Measurements from ENCODE around the gene UCHL3. TPM values are rescaled to one million over a fixed set of nuclear protein-coding genes. Genes with fewer than 3 reads are reported as not detected.

Gene UCHL3
- total and polyA plus RNA-seq, 9 of the 15 experiments (the other 6 are each of a cell fraction or from before 2014, with no cell fraction given), result 42.2 to 112 (median 85.4) TPM

DNA sequence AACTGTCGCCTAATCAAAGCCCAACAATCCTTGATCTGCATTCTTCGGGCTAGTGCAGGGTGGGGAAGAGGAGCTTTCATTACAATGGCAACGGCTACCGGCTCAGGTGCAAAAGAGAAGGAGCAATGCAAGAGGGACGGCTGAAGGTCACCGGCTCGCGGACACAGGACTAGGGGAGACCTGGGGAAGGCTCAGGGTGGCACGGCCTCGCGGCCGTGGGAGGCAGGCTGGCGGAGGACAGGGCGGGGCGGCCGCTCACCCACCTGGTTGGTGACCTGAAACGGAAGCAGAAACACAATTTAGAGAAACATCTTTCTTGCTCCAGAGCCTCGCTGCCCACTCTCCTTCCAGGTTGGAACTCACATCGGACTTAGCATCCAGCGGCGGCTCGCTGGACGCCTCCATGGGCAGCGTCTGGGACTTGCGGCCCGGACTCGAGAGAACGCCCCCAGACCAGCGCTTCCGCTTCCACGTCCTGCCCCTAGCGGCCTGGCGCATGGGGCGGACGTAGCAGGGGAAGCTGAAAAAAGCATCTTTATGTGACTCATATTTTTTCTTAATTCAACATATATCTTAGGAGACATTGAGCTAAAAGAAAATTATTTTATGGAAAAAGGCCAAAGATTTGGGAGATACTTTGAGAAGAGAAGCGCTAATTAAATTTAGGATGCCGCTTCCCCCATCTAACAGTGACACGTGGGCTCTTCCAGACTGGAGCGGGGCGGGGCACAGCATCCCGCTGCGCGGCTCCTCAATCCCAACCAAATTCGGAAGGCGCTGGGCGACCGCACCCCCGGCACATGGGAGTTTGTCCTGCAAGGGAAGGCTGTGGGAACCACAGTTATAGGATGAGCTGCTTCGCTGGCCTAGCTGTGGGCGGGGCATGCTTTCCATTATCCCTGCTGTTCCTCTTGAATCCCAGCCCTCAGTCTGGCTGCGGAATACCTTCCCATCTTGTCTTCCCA, 11.9 kb upstream of the UCHL3 start, which contains the start of gene COMMD6 (continued):
- TF ChIP-seq, protein P1, sequence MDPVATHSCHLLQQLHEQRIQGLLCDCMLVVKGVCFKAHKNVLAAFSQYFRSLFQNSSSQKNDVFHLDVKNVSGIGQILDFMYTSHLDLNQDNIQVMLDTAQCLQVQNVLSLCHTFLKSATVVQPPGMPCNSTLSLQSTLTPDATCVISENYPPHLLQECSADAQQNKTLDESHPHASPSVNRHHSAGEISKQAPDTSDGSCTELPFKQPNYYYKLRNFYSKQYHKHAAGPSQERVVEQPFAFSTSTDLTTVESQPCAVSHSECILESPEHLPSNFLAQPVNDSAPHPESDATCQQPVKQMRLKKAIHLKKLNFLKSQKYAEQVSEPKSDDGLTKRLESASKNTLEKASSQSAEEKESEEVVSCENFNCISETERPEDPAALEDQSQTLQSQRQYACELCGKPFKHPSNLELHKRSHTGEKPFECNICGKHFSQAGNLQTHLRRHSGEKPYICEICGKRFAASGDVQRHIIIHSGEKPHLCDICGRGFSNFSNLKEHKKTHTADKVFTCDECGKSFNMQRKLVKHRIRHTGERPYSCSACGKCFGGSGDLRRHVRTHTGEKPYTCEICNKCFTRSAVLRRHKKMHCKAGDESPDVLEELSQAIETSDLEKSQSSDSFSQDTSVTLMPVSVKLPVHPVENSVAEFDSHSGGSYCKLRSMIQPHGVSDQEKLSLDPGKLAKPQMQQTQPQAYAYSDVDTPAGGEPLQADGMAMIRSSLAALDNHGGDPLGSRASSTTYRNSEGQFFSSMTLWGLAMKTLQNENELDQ (CRISPR knock-in tag; IDR thresholded peaks at IDR 0.05; ENCODE audit: borderline replicate concordance), result no peak
- TF ChIP-seq, protein P2, sequence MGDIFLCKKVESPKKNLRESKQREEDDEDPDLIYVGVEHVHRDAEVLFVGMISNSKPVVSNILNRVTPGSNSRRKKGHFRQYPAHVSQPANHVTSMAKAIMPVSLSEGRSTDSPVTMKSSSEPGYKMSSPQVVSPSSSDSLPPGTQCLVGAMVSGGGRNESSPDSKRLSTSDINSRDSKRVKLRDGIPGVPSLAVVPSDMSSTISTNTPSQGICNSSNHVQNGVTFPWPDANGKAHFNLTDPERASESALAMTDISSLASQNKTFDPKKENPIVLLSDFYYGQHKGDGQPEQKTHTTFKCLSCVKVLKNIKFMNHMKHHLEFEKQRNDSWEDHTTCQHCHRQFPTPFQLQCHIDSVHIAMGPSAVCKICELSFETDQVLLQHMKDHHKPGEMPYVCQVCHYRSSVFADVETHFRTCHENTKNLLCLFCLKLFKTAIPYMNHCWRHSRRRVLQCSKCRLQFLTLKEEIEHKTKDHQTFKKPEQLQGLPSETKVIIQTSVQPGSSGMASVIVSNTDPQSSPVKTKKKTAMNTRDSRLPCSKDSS (IDR thresholded peaks at IDR 0.05; ENCODE audit: low read depth, partially characterized antibody), result no peak
- TF ChIP-seq FOXP1 (CRISPR knock-in tag; IDR thresholded peaks at IDR 0.05) (no peak), ZNF134 (CRISPR knock-in tag; conservative IDR thresholded peaks at IDR 0.05) (no peak), KAT7 (CRISPR knock-in tag; IDR thresholded peaks at IDR 0.05; ENCODE audit: borderline replicate concordance) (0 out of 2 replicates have a peak, but pooled peaks have one; percentile 40), PTRF (tag; IDR thresholded peaks at IDR 0.05) (no peak), NR1H2 (CRISPR knock-in tag; IDR thresholded peaks at IDR 0.05) (no peak), SUPT5H (IDR thresholded peaks at IDR 0.05) (peak; percentile 73), BACH1 (tag; IDR thresholded peaks at IDR 0.05) (no peak), HNRNPH1 (optimal IDR thresholded peaks at IDR 0.05; ENCODE audit: low read depth, low read length) (no peak), SIRT6 (IDR thresholded peaks at IDR 0.05; ENCODE audit: low read depth, low read length) (no peak), TFAM (CRISPR knock-in tag; conservative IDR thresholded peaks at IDR 0.05) (no peak), BRCA1 (IDR thresholded peaks at IDR 0.05) (no peak), BRCA1 (CRISPR knock-in tag; IDR thresholded peaks at IDR 0.05) (no peak), CC2D1A (IDR thresholded peaks at IDR 0.05) (no peak), ZNF124 (CRISPR knock-in tag; IDR thresholded peaks at IDR 0.05) (no peak), ZNF75A (CRISPR knock-in tag; IDR thresholded peaks at IDR 0.05) (no peak), FIP1L1 (IDR thresholded peaks at IDR 0.05; ENCODE audit: low read depth, low read length, poor library complexity, severe bottlenecking) (no peak), SMAD2 (IDR thresholded peaks at IDR 0.05; ENCODE audit: low read depth, low read length) (no peak), RFX5 (IDR thresholded peaks at IDR 0.05; ENCODE audit: low read depth, low read length) (no peak)
- TF ChIP-seq, protein P3, sequence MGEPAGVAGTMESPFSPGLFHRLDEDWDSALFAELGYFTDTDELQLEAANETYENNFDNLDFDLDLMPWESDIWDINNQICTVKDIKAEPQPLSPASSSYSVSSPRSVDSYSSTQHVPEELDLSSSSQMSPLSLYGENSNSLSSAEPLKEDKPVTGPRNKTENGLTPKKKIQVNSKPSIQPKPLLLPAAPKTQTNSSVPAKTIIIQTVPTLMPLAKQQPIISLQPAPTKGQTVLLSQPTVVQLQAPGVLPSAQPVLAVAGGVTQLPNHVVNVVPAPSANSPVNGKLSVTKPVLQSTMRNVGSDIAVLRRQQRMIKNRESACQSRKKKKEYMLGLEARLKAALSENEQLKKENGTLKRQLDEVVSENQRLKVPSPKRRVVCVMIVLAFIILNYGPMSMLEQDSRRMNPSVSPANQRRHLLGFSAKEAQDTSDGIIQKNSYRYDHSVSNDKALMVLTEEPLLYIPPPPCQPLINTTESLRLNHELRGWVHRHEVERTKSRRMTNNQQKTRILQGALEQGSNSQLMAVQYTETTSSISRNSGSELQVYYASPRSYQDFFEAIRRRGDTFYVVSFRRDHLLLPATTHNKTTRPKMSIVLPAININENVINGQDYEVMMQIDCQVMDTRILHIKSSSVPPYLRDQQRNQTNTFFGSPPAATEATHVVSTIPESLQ (CRISPR knock-in tag; IDR thresholded peaks at IDR 0.05), result no peak
- TF ChIP-seq, protein P4, sequence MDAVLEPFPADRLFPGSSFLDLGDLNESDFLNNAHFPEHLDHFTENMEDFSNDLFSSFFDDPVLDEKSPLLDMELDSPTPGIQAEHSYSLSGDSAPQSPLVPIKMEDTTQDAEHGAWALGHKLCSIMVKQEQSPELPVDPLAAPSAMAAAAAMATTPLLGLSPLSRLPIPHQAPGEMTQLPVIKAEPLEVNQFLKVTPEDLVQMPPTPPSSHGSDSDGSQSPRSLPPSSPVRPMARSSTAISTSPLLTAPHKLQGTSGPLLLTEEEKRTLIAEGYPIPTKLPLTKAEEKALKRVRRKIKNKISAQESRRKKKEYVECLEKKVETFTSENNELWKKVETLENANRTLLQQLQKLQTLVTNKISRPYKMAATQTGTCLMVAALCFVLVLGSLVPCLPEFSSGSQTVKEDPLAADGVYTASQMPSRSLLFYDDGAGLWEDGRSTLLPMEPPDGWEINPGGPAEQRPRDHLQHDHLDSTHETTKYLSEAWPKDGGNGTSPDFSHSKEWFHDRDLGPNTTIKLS (IDR thresholded peaks at IDR 0.05; ENCODE audit: borderline replicate concordance, low read depth), result peak; percentile 73

Measured in K562 (cell line).